Measurements from ENCODE around the gene RDH13. TPM values are rescaled to one million over a fixed set of nuclear protein-coding genes. Genes with fewer than 3 reads are reported as not detected.
"Not testable (repeated sequence)": the region's sequence is repeated elsewhere in the genome, so short reads cannot be mapped to it uniquely, and the experiment has no call there.

Gene RDH13
- 10 to 100 TPM; 16.9 to 21.0 (median 17.0) TPM for polyA plus RNA-seq (ENCODE audit: insufficient read length in 3 of 3)

DNA sequence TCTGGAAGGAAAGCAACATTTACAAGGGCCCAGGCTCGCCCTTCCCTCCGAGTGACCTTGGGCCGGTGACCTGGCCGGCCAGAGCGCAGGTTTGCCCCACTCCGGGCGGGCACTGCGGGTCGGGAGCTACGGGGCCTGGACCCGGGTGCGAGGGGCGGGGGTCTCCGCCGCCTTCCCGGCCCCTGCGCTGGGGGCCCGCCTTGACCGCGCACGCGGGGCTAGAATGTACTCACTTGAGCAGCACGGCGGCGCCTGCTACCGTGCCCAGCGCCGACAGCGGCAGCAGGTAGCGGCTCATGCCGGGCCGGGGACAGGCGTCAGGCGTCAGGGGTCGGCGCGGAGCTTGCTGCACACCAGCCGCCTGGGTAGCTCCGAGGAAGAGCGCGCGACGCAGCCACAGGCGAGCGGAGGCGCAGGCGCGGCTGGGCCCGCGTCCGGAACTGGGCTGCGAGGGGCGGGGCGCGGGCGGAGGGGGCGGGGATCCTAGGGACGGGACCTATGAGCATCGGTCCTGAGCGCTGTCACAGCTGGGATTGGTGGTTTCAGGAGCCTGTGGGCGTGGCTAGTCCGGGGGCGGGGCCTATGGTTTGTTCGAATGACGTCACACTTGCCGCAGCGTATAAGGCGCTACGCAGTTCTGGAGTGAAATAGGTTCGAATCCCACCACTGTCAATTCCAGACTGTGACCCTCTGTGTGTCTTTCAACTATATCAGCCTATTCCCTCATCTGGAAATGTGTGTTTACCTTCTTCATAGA, at the start of gene RDH13:
Gene RDH13, minus strand, starts transcription at position 414 of the 757 bp plus-strand sequence. Its CDS starts 116 bp downstream, at position 298.
- peak in 2 of 3 donors; percentile 70 to 77 for DNase-seq (ENCODE audit: low read depth in 3 of 3, low spot score in 2 of 3)

DNA sequence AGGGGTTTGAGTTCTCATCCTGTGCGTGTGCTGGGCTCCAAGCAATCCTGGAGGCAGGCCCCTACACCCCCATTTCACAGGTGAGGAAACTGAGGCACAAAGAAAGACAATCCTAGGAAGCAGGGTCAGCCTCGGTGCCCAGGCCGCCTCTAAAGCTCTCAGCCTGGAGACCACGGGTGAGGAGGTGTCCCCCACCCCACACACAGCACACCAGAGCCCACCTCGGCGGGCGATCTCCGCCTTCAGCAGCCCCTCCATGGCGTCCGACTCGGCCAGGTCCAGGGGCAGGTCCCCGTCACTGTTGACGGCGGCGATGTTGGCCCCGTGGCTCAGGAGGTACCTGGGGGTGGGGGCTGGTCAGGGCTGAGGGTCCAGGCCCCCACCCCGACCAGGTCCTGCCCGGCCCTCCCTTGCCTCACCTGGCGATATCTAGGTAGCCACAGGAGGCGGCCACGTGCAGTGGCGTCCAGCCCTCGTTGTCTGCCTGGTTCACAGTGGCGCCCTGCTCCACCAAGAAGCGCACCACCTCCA, 49.4 kb upstream of the RDH13 start:
- no peak for DNase-seq (ENCODE audit: low read depth in 3 of 3, low spot score in 2 of 3)

GRCh38 chr19:55111238-55111831, 48.4 kb upstream of the RDH13 start:
- no peak for DNase-seq (ENCODE audit: low read depth in 3 of 3, low spot score in 2 of 3)

- DNase-seq (ENCODE audit: low read depth in 3 of 3, low spot score in 2 of 3) = no peak
These were observed 46.8 kb upstream of the RDH13 start for GRCh38 chr19:55109527-55110291.

GRCh38 chr19:55107252-55107651, 44.3 kb upstream of the RDH13 start:
- DNase-seq (ENCODE audit: low read depth in 3 of 3, low spot score in 2 of 3) = not testable (repeated sequence)

DNA sequence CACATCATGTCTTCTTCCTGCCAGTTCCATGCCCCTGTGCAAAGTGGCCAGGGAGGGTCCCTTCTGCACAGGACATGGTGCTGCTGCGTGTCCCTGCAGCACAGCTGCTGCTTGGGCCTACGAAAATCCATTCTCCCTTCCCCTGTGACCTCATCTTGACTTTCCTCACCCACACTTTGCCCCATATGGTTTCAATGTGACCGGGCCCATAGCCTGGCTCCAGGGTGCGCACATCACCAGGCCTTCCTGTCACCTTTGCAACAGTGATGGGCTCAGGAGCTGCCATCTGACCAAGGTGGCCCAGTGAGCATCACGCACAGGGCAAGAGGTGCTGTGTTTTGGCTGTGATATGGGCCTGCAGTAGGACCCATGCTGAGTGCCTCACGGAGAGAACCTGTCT, 43.6 kb upstream of the RDH13 start:
- DNase-seq (ENCODE audit: low read depth in 3 of 3, low spot score in 2 of 3) = no peak

DNA sequence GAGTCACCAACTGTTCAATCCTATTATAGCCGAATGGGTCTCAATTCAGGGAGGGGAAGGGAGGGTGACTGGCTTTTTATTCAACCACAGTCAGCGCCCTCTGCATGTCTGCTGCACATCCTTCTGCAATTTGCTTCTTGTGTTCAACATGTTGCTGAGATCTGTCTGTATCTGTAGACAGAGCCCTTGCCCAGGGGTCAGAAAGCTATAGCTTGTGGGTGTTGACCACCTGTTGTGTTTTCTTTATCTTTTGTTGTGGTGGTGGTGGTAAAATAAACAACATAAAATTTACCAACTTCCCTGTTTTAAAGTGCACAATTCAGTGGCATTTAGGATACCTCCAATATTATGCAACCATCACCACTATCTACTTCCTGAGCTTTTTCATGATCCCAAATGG, 42.3 kb upstream of the RDH13 start:
- no peak for DNase-seq (ENCODE audit: low read depth in 3 of 3, low spot score in 2 of 3)

DNA sequence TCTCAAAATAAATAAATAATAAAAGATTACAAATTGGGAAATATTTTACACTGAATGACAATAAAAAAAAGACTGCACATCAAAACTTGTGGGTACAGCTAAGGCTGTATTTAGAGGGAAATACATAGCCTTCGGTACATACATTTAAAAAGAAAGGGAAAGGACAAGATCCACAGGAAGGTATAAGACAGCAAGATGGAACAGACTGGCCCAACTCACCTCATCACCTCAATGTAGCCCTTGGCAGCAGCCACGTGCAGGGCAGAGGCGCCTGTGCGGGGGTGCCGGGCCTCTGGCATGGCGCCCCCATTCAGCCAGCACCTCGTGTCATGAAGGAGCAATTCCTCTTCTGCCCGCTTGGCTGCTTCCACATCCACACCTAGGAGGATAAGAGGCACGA, 40.2 kb upstream of the RDH13 start:
- DNase-seq (ENCODE audit: low read depth in 3 of 3, low spot score in 2 of 3) = no peak

- DNase-seq (ENCODE audit: low read depth in 3 of 3, low spot score in 2 of 3) = no peak
These were observed 38.3 kb upstream of the RDH13 start for GRCh38 chr19:55101261-55101660.

GRCh38 chr19:55099557-55100506, 36.9 kb upstream of the RDH13 start:
- DNase-seq (ENCODE audit: low read depth in 3 of 3, low spot score in 2 of 3) = no peak

DNA sequence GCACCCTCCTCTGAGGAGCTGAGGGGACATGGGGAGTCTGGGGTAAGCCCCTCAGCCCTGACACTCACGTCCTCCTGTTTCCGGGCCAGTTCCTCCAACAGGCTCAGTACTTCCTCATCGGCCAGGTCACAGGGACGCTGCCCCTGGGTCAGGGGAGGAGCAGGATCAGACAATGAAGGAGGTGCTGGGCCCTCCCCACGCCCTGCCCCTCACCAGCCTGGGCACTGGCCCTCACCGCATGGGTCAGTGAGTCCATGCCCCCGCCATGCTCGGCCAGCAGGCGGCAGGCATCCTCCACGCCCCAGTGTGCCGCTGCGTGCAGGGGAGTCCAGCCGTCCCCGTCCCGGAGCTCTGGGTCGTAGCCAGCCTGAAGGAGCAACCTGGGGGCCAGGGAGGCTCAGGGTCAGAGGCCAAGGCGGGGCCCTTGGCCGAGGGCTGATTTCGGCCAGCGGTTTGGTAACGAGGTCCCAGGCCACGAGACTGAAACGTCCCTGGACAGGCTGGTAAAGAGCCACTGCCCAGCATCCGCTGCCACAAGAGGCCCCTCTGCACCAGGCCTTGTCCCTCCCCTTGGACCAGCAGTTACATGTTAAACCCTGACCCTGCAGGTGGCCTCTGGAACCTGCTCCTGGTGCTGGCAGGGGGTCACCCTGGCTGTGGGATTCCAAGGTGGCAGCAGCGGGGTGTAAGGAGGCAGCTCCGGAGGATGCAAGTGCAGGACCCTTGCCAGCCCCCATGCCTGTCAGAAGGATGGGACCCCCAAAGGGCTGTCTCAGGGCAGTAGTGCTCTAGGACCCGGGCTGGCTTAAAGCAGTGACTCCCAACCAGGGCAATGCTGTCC, 36.0 kb upstream of the RDH13 start:
- no peak for DNase-seq (ENCODE audit: low read depth in 3 of 3, low spot score in 2 of 3)

- DNase-seq (ENCODE audit: low read depth in 3 of 3, low spot score in 2 of 3) = no peak
These were observed 35.1 kb upstream of the RDH13 start for GRCh38 chr19:55097864-55098715.

DNA sequence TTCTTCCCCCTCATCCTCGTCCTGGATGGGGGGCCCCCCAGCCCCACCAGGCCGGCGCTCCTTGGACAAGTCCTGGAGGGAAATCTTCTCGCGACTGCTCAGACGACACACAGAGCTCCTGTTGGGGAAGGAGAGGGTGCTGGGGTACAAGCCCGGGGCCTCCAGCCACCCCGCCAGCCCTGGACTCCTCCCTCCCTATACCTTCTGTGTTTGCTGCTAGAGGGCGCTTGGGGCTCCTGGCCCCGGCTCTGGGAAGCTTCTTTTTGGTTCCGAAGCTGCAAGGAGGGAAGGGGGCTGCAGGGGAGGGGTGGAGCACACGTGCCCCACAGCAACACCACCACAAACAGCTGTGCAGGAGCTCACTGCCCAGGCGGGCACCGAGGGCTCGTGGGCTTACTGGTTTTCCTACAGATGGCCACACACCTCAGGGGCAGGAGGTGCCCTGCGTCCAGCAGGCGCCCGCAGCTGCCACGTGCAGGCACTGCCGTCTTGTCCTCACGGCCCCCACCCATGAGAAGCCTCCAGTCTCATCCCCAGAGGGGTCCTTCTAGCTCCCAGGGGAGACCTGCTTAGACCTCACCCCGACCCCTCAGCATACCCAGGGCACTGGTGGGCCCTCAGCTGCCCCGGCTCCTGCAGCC, 33.2 kb upstream of the RDH13 start:
- DNase-seq (ENCODE audit: low read depth in 3 of 3, low spot score in 2 of 3) = no peak

- DNase-seq (ENCODE audit: low read depth in 3 of 3, low spot score in 2 of 3) = no peak
These were observed 32.5 kb upstream of the RDH13 start for GRCh38 chr19:55095260-55096060.

DNA sequence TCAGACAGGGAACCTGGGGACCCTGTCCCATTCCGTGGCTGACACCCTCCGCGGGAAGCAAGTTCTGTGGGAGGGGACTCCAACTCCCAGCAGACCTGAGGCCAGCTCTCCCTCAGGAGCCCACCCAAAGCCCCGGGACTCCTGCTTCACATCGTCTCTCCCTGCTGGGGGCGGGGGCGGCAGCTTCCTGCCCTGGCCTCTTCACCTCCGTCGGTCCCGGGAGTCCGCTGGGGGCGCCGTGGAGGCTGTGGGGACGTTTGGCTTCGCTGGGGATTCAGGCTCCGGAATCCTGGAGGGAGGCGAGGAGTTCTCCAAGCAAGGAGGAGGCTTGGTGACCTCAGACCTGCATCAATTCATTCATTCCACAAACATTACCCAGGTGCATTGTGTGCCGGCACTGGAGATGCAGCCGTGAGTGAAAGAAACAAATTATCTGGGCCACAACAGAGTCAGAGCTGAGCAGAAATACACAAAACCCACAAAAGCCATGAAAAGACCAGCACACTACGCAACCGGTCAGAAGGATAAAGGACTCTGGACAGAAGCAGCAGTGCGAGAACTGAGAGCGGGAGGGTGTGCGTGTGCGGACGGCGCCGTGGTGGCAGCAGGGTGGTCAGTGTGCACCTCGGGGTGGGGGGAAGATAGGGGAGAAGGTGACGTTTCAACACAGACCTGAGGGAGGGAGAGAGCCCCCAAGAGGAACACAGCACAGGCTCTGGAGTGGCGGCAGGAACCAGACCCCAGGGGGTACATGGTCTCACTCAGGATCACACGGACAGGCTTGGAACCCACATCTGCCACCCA, 31.7 kb upstream of the RDH13 start:
- DNase-seq (ENCODE audit: low read depth in 3 of 3, low spot score in 2 of 3) = no peak

All from right renal cortex interstitium (tissue), 3 donors.